DOHH2 (cell line): ENCODE measurements around the gene HLA-DRA.

Experiments used
- H3F3A ChIP-seq: fragments of 200-600 bp; sonication (generic), shearing (Covaris generic); 2 replicates; pipeline ENCODE4 v1.6.0; 2016; ENCODE audit warnings: antibody characterized with exemption, mild to moderate bottlenecking; ENCODE audit not compliant: control insufficient read depth, insufficient read depth
- H3K27ac ChIP-seq: fragments of 200-600 bp; sonication (generic); 2 replicates; pipeline ENCODE4 v1.5.1; 2014; ENCODE audit warnings: low read depth, mild to moderate bottlenecking, low read length, moderate library complexity
- H3K27me3 ChIP-seq: fragments of 200-600 bp; sonication (generic); 2 replicates; pipeline ENCODE4 v1.6.1; 2014; ENCODE audit warnings: mild to moderate bottlenecking, low read length, mixed read lengths; ENCODE audit not compliant: control insufficient read depth
- H3K36me3 ChIP-seq: fragments of 200-600 bp; sonication (generic); 2 replicates; pipeline ENCODE4 v1.6.1; 2014; ENCODE audit warnings: mild to moderate bottlenecking, low read length, moderate library complexity, mixed read lengths; ENCODE audit not compliant: control insufficient read depth
- H3K4me1 ChIP-seq: fragments of 200-600 bp; sonication (generic); 2 replicates; pipeline ENCODE4 v1.6.1; 2014; ENCODE audit warnings: mild to moderate bottlenecking, low read length, mixed read lengths; ENCODE audit not compliant: control insufficient read depth
- H3K4me2 ChIP-seq: fragments of 200-600 bp; sonication (generic); 2 replicates; pipeline ENCODE4 v1.6.0; 2014; ENCODE audit warnings: mild to moderate bottlenecking, low read length, moderate library complexity
- H3K4me3 ChIP-seq: fragments of 200-600 bp; sonication (generic); 2 replicates; pipeline ENCODE4 v1.5.1; 2014; ENCODE audit warnings: mild to moderate bottlenecking, low read length, mixed read lengths
- H3K79me2 ChIP-seq: fragments of 200-600 bp; sonication (generic); 2 replicates; pipeline ENCODE4 v1.6.1; 2014; ENCODE audit warnings: mild to moderate bottlenecking, low read length, mixed read lengths; ENCODE audit not compliant: control insufficient read depth
- H3K9me2 ChIP-seq: fragments of 200-600 bp; sonication (generic); replicated peaks from 2 replicates; pipeline ENCODE4 v1.6.1; 2014; ENCODE audit warnings: mild to moderate bottlenecking, low read length, mixed read lengths; ENCODE audit not compliant: control insufficient read depth
- H3K9me3 ChIP-seq: fragments of 200-600 bp; sonication (generic); 2 replicates; pipeline ENCODE4 v1.6.1; 2014; ENCODE audit warnings: antibody characterized with exemption, low read length, mixed read lengths; ENCODE audit not compliant: control insufficient read depth, insufficient read depth
- H4K20me1 ChIP-seq: fragments of 200-600 bp; sonication (generic); 2 replicates; pipeline ENCODE4 v1.6.0; 2014; ENCODE audit warnings: low read depth, mild to moderate bottlenecking, antibody characterized with exemption, low read length, moderate library complexity; ENCODE audit not compliant: control insufficient read depth, insufficient read depth
- EZH2phosphoT487 ChIP-seq: fragments of 200-600 bp; sonication (generic); IDR thresholded peaks from 2 replicates; pipeline ENCODE4 v1.6.1; 2017; ENCODE audit warnings: borderline replicate concordance, mild to moderate bottlenecking, antibody characterized with exemption, low read length, moderate library complexity, mixed read lengths
- TF ChIP-seq, protein P1 (sequence below): fragments of 200-600 bp; sonication (generic); IDR thresholded peaks from one replicate; pipeline ENCODE4 v1.5.1; 2014; ENCODE audit warnings: antibody characterized with exemption, mild to moderate bottlenecking, low read depth, low read length; ENCODE audit not compliant: poor library complexity, severe bottlenecking

HLA-DRA gene

DNA sequence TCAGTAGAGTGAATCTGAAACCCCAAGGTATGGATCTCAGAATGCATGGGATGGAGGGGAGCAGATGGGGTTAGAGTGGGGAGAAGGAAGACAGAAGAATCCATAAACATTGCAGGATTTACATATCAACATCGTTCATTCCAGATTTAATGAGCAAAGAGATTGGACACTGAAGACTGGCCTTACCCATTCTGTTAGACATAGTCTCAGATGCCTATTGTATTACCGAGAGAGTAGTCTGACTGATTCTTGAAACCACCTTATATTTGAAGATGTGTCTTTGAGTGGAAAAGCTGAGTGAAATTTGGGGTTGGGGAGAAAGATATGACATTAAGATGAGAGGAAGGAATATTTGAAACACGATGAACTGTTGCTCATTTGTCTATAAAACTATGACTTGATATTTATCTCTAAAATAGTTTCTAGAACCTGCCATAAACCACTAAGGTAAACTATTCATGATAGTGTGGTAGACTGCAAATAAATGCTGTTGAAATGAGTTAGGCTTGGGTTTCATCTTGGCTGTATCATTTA lies 5.7 kb downstream of the HLA-DRA start:
- H3F3A ChIP-seq = peaks cover 30% of the 10 kb centered on the region
- H3K27me3 ChIP-seq = no peaks in the 10 kb centered on the region
- H3K4me3 ChIP-seq = no peak overlapping the region
- TF ChIP-seq, protein P1, sequence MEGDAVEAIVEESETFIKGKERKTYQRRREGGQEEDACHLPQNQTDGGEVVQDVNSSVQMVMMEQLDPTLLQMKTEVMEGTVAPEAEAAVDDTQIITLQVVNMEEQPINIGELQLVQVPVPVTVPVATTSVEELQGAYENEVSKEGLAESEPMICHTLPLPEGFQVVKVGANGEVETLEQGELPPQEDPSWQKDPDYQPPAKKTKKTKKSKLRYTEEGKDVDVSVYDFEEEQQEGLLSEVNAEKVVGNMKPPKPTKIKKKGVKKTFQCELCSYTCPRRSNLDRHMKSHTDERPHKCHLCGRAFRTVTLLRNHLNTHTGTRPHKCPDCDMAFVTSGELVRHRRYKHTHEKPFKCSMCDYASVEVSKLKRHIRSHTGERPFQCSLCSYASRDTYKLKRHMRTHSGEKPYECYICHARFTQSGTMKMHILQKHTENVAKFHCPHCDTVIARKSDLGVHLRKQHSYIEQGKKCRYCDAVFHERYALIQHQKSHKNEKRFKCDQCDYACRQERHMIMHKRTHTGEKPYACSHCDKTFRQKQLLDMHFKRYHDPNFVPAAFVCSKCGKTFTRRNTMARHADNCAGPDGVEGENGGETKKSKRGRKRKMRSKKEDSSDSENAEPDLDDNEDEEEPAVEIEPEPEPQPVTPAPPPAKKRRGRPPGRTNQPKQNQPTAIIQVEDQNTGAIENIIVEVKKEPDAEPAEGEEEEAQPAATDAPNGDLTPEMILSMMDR = no peak
- TF ChIP-seq EZH2phosphoT487 = no peak
- no peaks in the 10 kb centered on the region for H4K20me1 ChIP-seq
- no peak overlapping the region for H3K4me2 ChIP-seq
- peaks cover 29% of the 10 kb centered on the region for H3K4me1 ChIP-seq
- no peaks in the 10 kb centered on the region for H3K9me3 ChIP-seq
- peaks cover 24% of the 10 kb centered on the region for H3K79me2 ChIP-seq
- H3K36me3 ChIP-seq = peaks cover 53% of the 10 kb centered on the region
- no peak overlapping the region for H3K27ac ChIP-seq
- no peaks in the 10 kb centered on the region for H3K9me2 ChIP-seq

DNA sequence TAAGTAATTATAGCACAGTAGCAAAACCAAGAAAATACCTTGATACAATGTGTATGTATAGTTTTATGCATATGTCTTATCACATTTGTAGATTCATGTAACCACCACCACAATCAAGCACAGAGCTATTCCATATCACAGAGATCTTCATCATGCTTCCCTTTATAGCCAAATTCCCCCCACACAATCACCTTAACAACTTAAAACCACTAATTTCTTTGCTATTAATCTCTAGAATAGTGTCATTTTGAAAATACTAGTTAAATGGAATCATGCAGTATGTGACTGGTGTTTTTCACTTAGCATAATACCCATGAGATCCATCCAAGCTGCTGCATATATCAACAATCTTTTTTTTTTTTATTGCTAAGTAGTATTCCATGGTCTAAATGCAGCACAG lies 8.2 kb downstream of the HLA-DRA start:
- peaks cover 4% of the 10 kb centered on the region; the same call in 1 of the 2 replicates for H3K4me1 ChIP-seq
- no peaks in the 10 kb centered on the region for H4K20me1 ChIP-seq
- H3K36me3 ChIP-seq = peaks cover 29% of the 10 kb centered on the region
- H3K79me2 ChIP-seq = no peaks in the 10 kb centered on the region
- TF ChIP-seq, protein P1 = no peak
- no peak for TF ChIP-seq EZH2phosphoT487
- no peaks in the 10 kb centered on the region for H3K9me2 ChIP-seq
- peaks cover 30% of the 10 kb centered on the region for H3F3A ChIP-seq
- no peak overlapping the region for H3K4me2 ChIP-seq
- no peak overlapping the region for H3K27ac ChIP-seq
- no peaks in the 10 kb centered on the region for H3K27me3 ChIP-seq
- H3K4me3 ChIP-seq = no peak overlapping the region
- no peaks in the 10 kb centered on the region; the same call in 1 of the 2 replicates for H3K9me3 ChIP-seq

- Histone ChIP-seq H3K27ac (no peak overlapping the region), H4K20me1 (no peaks in the 10 kb centered on the region), H3K4me3 (no peak overlapping the region), H3K27me3 (no peaks in the 10 kb centered on the region), H3K9me2 (no peaks in the 10 kb centered on the region), H3K9me3 (peaks cover 10% of the 10 kb centered on the region), H3F3A (peaks cover 21% of the 10 kb centered on the region), H3K79me2 (no peaks in the 10 kb centered on the region), H3K36me3 (peaks cover 16% of the 10 kb centered on the region), H3K4me2 (no peak overlapping the region), H3K4me1 (no peaks in the 10 kb centered on the region)
- TF ChIP-seq, protein P1 = no peak
- TF ChIP-seq EZH2phosphoT487 = no peak
These were observed 9.5 kb downstream of the HLA-DRA start for GRCh38 chr6:32449088-32449736.
